ENCODE data around the gene IRAK2.

IRAK2 gene

DNA sequence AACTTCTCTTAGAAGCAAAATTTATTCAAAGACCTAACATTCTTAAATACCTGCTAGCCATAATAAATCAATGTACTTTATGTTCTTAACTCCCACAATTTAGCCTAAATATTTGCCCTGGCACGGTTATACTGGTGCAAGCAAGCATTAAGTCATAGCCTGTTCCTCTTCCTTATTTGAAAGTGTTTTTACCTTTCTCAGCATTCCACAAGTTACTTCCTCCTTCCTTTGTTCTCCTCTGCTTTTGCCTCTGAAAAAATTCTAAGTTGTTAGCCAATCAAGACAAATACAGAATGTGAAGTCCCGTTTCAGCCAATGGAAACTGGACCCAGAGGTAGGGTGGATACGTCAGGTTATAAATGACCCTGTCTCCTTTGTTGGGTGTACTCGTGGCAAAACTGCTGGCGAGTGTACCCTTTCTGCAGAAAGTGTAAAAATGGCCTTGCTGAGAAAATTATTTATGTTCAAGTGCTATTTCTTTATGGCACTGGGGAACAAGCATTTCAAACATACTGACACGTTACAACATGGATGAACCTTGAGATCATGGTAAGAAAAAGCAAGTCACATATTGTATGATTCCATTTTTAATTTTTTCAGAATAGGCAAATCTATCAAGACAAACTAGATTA, 80.5 kb downstream of the IRAK2 start:
- Histone ChIP-seq H3K36me3 (ENCODE audit: insufficient read depth, low read length) (peaks cover 59% of the 10 kb centered on the region), H4K20me1 (ENCODE audit: insufficient read depth, low read length) (no peaks in the 10 kb centered on the region), H3K4me2 (ENCODE audit: low read length) (no peak overlapping the region), H3K79me2 (ENCODE audit: insufficient read depth, low read length) (peaks cover 17% of the 10 kb centered on the region), H3K4me3 (ENCODE audit: low read depth, low read length, poor library complexity, severe bottlenecking) (no peak overlapping the region), H2AFZ (ENCODE audit: low read length) (no peak overlapping the region), H3K9me2 (ENCODE audit: low read depth, low read length) (no peaks in the 10 kb centered on the region), H3K4me1 (ENCODE audit: insufficient read depth, low read length, severe bottlenecking) (peaks cover 13% of the 10 kb centered on the region), H3K9me3 (ENCODE audit: low read length) (peaks cover 18% of the 10 kb centered on the region), H3K27me3 (ENCODE audit: insufficient read depth, low read length) (no peaks in the 10 kb centered on the region), H3F3A (ENCODE audit: insufficient read depth, low read length) (no peaks in the 10 kb centered on the region), H3K9ac (ENCODE audit: low read length) (no peak overlapping the region), H3K27ac (ENCODE audit: low read depth, low read length, poor library complexity, severe bottlenecking) (no peak overlapping the region)
- TF ChIP-seq, protein P1, sequence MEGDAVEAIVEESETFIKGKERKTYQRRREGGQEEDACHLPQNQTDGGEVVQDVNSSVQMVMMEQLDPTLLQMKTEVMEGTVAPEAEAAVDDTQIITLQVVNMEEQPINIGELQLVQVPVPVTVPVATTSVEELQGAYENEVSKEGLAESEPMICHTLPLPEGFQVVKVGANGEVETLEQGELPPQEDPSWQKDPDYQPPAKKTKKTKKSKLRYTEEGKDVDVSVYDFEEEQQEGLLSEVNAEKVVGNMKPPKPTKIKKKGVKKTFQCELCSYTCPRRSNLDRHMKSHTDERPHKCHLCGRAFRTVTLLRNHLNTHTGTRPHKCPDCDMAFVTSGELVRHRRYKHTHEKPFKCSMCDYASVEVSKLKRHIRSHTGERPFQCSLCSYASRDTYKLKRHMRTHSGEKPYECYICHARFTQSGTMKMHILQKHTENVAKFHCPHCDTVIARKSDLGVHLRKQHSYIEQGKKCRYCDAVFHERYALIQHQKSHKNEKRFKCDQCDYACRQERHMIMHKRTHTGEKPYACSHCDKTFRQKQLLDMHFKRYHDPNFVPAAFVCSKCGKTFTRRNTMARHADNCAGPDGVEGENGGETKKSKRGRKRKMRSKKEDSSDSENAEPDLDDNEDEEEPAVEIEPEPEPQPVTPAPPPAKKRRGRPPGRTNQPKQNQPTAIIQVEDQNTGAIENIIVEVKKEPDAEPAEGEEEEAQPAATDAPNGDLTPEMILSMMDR (IDR thresholded peaks at IDR 0.05; ENCODE audit: low read length): no peak
- no peak for TF ChIP-seq EZH2 (IDR thresholded peaks at IDR 0.05; ENCODE audit: borderline replicate concordance, low read length)

DNA sequence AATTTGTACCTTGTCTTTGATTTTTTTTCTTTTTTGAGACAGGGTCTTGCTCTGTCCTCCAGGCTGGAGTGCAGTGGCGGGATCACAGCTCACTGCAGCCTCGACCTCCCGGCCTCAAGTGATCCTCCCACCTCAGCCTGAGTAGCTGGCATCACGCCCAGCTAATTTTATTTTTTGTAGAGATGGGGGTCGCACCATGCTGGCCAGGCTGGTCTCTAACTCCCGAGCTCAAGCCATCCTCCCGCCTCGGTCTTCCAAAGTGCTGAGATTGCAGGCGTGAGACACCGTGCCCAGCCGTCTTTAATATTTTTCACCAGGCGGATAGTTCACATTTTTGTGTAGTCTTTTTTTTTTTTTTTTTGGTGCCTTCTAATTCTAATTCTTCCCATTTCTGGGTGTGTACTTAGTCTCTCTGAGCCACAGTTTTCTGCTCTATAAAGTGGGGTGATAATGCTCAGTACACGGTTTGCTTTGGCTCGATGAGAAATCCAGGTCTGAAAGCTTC, 83.0 kb downstream of the IRAK2 start:
- Histone ChIP-seq H4K20me1 (ENCODE audit: insufficient read depth, low read length) (no peaks in the 10 kb centered on the region), H2AFZ (ENCODE audit: low read length) (no peak overlapping the region; the same call in 1 of the 2 replicates), H3K9me2 (ENCODE audit: low read depth, low read length) (no peaks in the 10 kb centered on the region), H3K27ac (ENCODE audit: low read depth, low read length, poor library complexity, severe bottlenecking) (peak overlapping the region; percentile 90), H3K27me3 (ENCODE audit: insufficient read depth, low read length) (no peaks in the 10 kb centered on the region), H3F3A (ENCODE audit: insufficient read depth, low read length) (no peaks in the 10 kb centered on the region), H3K4me1 (ENCODE audit: insufficient read depth, low read length, severe bottlenecking) (peaks cover 26% of the 10 kb centered on the region), H3K79me2 (ENCODE audit: insufficient read depth, low read length) (peaks cover 38% of the 10 kb centered on the region), H3K9ac (ENCODE audit: low read length) (peak overlapping the region; percentile 64), H3K4me2 (ENCODE audit: low read length) (peak overlapping the region; percentile 70), H3K4me3 (ENCODE audit: low read depth, low read length, poor library complexity, severe bottlenecking) (peak overlapping the region; percentile 99), H3K9me3 (ENCODE audit: low read length) (peaks cover 18% of the 10 kb centered on the region), H3K36me3 (ENCODE audit: insufficient read depth, low read length) (peaks cover 60% of the 10 kb centered on the region)
- TF ChIP-seq, protein P1 (IDR thresholded peaks at IDR 0.05; ENCODE audit: low read length): no peak
- no peak for TF ChIP-seq EZH2 (IDR thresholded peaks at IDR 0.05; ENCODE audit: borderline replicate concordance, low read length)

DNA sequence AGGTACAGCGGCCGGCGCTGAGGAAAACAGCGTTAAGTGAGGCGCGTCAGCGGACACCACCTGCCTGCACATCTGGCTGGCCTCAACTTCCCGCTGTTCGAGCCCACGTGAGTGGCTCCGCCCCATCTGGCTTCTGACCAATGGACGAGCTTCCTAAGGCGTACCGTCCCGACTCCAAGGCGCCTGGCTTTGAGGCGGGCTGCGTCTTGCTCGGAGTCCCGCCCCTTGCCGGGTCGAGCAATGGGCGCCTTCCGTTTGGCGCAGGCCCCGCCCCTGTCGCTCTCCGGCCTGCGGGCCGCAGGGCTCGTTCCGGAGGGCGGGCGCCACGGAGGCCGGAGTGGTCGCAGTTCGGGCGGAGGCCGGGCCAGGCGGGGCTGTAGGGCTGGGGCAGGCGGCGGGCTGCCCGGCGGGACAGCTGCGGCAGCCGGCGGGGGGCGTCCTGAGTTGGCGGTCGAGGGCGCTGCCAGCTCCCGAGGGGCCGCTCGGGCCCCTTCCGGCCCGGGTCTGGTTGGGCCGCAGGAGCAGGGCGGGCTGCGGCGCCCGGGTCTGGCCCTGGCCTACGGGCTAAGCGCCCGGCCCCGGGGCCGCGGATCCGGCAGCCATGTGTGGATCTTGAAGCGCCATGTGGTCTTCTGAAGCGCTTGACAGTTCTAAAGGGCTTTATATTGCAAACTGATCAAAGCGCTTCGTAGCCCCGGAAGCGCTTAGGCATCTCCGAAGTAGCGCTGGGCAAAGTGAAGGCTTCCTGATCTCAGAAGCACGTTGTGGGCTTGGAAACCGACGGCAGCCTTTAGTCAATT, 83.7 kb downstream of the IRAK2 start, which contains the start of gene TATDN2:
TATDN2 (plus strand) TSS at position 276 of the 800 bp plus-strand sequence. CDS start 742 bp downstream, outside the sequence.
- H3K9me3 ChIP-seq (ENCODE audit: low read length): peaks cover 18% of the 10 kb centered on the region
- H3K36me3 ChIP-seq (ENCODE audit: insufficient read depth, low read length): peaks cover 60% of the 10 kb centered on the region
- H3K4me2 ChIP-seq (ENCODE audit: low read length): peak within 1 kb of the TSS; percentile 73
- H3K4me3 ChIP-seq (ENCODE audit: low read depth, low read length, poor library complexity, severe bottlenecking): peak within 1 kb of the TSS; percentile 99
- H3K9ac ChIP-seq (ENCODE audit: low read length): peak within 1 kb of the TSS; percentile 99
- H3K27ac ChIP-seq (ENCODE audit: low read depth, low read length, poor library complexity, severe bottlenecking): peak within 1 kb of the TSS; percentile 90
- no peak within 1 kb of the TSS; the same call in 1 of the 2 replicates for H2AFZ ChIP-seq (ENCODE audit: low read length)
- no peaks in the 10 kb centered on the region for H3K9me2 ChIP-seq (ENCODE audit: low read depth, low read length)
- H3K79me2 ChIP-seq (ENCODE audit: insufficient read depth, low read length): peaks cover 41% of the 10 kb centered on the region
- TF ChIP-seq, protein P1 (IDR thresholded peaks at IDR 0.05; ENCODE audit: low read length): no peak
- TF ChIP-seq EZH2 (IDR thresholded peaks at IDR 0.05; ENCODE audit: borderline replicate concordance, low read length): no peak
- H3K4me1 ChIP-seq (ENCODE audit: insufficient read depth, low read length, severe bottlenecking): peaks cover 26% of the 10 kb centered on the region
- no peaks in the 10 kb centered on the region for H3K27me3 ChIP-seq (ENCODE audit: insufficient read depth, low read length)
- no peaks in the 10 kb centered on the region for H3F3A ChIP-seq (ENCODE audit: insufficient read depth, low read length)
- H4K20me1 ChIP-seq (ENCODE audit: insufficient read depth, low read length): no peaks in the 10 kb centered on the region

Data from OCI-LY1 (cell line).